WTC11 (cell line): ENCODE measurements around the gene CNNM3. TPM values are rescaled to one million over a fixed set of nuclear protein-coding genes. Genes with fewer than 3 reads are reported as not detected.
A peak's percentile ranks its signal among the peaks of the same experiment; 100 is the strongest.

Experiments
- ATAC-seq: fragments of 200-7000 bp; cut with Tn5 transposase; 2 replicates; pipeline ENCODE4 v1.10.0; 2021; ENCODE audit warnings: mild to moderate bottlenecking, moderate library complexity
- CTCF ChIA-PET: fragments of 300-600 bp; sonication (Branson Sonifier 250); formaldehyde crosslinking; loops from one replicate; lab custom pipeline; 2021; ENCODE audit warnings: antibody characterized with exemption; lab: Charles Lee
- POLR2A ChIA-PET: fragments of 350-600 bp; sonication (Branson Sonifier 250); formaldehyde crosslinking; loops from one replicate; lab custom pipeline; 2021; ENCODE audit warnings: antibody characterized with exemption; lab: Charles Lee
- DNase-seq: peaks from one replicate; pipeline ENCODE4 v3.0.0; 2021; ENCODE audit warnings: low spot score
- H3K27ac Mint-ChIP-seq: 2 replicates; pipeline ENCODE4 v1.8.0; 2021; ENCODE audit warnings: mixed read lengths
- H3K27me3 Mint-ChIP-seq: 2 replicates; pipeline ENCODE4 v1.8.0; 2021; ENCODE audit warnings: low read depth, mild to moderate bottlenecking, moderate library complexity, mixed read lengths
- H3K36me3 Mint-ChIP-seq: 2 replicates; pipeline ENCODE4 v1.8.0; 2021; ENCODE audit warnings: mixed read lengths
- H3K4me1 Mint-ChIP-seq: 2 replicates; pipeline ENCODE4 v1.8.0; 2022; ENCODE audit warnings: mixed read lengths
- H3K4me3 Mint-ChIP-seq: 2 replicates; pipeline ENCODE4 v1.8.0; 2021; ENCODE audit warnings: mild to moderate bottlenecking, moderate library complexity, mixed read lengths
- H3K9me3 Mint-ChIP-seq: 2 replicates; pipeline ENCODE4 v1.8.0; 2021; ENCODE audit warnings: mixed read lengths
- CBFB ChIP-seq: sonication (generic); formaldehyde crosslinking; IDR thresholded peaks from 2 replicates; pipeline ENCODE4 v1.8.1; 2022; ENCODE audit warnings: mild to moderate bottlenecking, low read depth, missing genetic modification reagents
- CREB1 ChIP-seq: sonication (generic); formaldehyde crosslinking; IDR thresholded peaks from 2 replicates; pipeline ENCODE4 v1.8.0; 2023; ENCODE audit warnings: mild to moderate bottlenecking, missing genetic modification reagents
- FOXP1 ChIP-seq: sonication (generic); formaldehyde crosslinking; IDR thresholded peaks from 2 replicates; pipeline ENCODE4 v1.8.0; 2022; ENCODE audit warnings: missing genetic modification reagents, mild to moderate bottlenecking, moderate library complexity, borderline replicate concordance
- GABPB1 ChIP-seq: sonication (generic); formaldehyde crosslinking; IDR thresholded peaks from 2 replicates; pipeline ENCODE4 v1.8.1; 2023; ENCODE audit warnings: mild to moderate bottlenecking, missing genetic modification reagents
- HMGA2 ChIP-seq: fragments of 250-450 bp; sonication (Bioruptor Pico); IDR thresholded peaks from 2 replicates; pipeline ENCODE4 v1.4.0; 2021; ENCODE audit warnings: mild to moderate bottlenecking, moderate library complexity
- JUN ChIP-seq: sonication (generic); formaldehyde crosslinking; IDR thresholded peaks from 2 replicates; pipeline ENCODE4 v1.8.0; 2023; ENCODE audit warnings: mild to moderate bottlenecking, missing genetic modification reagents
- KAT7 ChIP-seq: sonication (generic); formaldehyde crosslinking; IDR thresholded peaks from 2 replicates; pipeline ENCODE4 v1.8.1; 2023; ENCODE audit warnings: missing genetic modification reagents, mild to moderate bottlenecking, borderline replicate concordance
- MXD4 ChIP-seq: fragments of 250-450 bp; sonication (Bioruptor Pico); IDR thresholded peaks from 2 replicates; pipeline ENCODE4 v1.8.0; 2021; ENCODE audit warnings: mild to moderate bottlenecking, moderate library complexity, borderline replicate concordance
- OVOL2 ChIP-seq: fragments of 250-450 bp; sonication (Bioruptor Pico); IDR thresholded peaks from 2 replicates; pipeline ENCODE4 v1.9.0; 2021; ENCODE audit warnings: mild to moderate bottlenecking, borderline replicate concordance
- PRRX2 ChIP-seq: fragments of 250-450 bp; sonication (Bioruptor Pico); IDR thresholded peaks from 2 replicates; pipeline ENCODE4 v1.8.0; 2021; ENCODE audit warnings: mild to moderate bottlenecking
- RELA ChIP-seq: sonication (generic); formaldehyde crosslinking; IDR thresholded peaks from 2 replicates; pipeline ENCODE4 v1.8.1; 2022; ENCODE audit warnings: missing genetic modification reagents, mild to moderate bottlenecking, borderline replicate concordance
- SMAD3 ChIP-seq: sonication (generic); formaldehyde crosslinking; IDR thresholded peaks from 2 replicates; pipeline ENCODE4 v1.8.0; 2022; ENCODE audit warnings: missing genetic modification reagents, mild to moderate bottlenecking, borderline replicate concordance
- STAT6 ChIP-seq: sonication (generic); formaldehyde crosslinking; conservative IDR thresholded peaks from 2 replicates; pipeline ENCODE4 v1.8.1; 2023; ENCODE audit warnings: mild to moderate bottlenecking, low read depth, missing genetic modification reagents, moderate library complexity
- TEAD1 ChIP-seq: sonication (generic); formaldehyde crosslinking; IDR thresholded peaks from 2 replicates; pipeline ENCODE4 v1.8.0; 2022; ENCODE audit warnings: mild to moderate bottlenecking, missing genetic modification reagents
- TP53 ChIP-seq: sonication (generic); formaldehyde crosslinking; IDR thresholded peaks from 2 replicates; pipeline ENCODE4 v1.8.1; 2023; ENCODE audit warnings: mild to moderate bottlenecking, missing genetic modification reagents
- USF2 ChIP-seq: sonication (generic); formaldehyde crosslinking; IDR thresholded peaks from 2 replicates; pipeline ENCODE4 v1.8.1; 2023; ENCODE audit warnings: mild to moderate bottlenecking, missing genetic modification reagents, moderate library complexity
- ZNF138 ChIP-seq: sonication (generic); formaldehyde crosslinking; conservative IDR thresholded peaks from 2 replicates; pipeline ENCODE4 v1.8.1; 2022; ENCODE audit warnings: mild to moderate bottlenecking, moderate library complexity, missing genetic modification reagents
- ZNF396 ChIP-seq: fragments of 250-450 bp; sonication (Bioruptor Pico); IDR thresholded peaks from 2 replicates; pipeline ENCODE4 v1.8.0; 2021; ENCODE audit warnings: mild to moderate bottlenecking, moderate library complexity, borderline replicate concordance
- ZNF416 ChIP-seq: fragments of 250-450 bp; sonication (Bioruptor Pico); IDR thresholded peaks from 2 replicates; pipeline ENCODE4 v1.9.0; 2021; ENCODE audit warnings: mild to moderate bottlenecking, inconsistent platforms
- ZNF425 ChIP-seq: fragments of 250-450 bp; sonication (Bioruptor Pico); conservative IDR thresholded peaks from 2 replicates; pipeline ENCODE4 v1.9.0; 2021; ENCODE audit warnings: mild to moderate bottlenecking
- total RNA-seq: library from RNA; stranded (reverse); gene quantifications from 3 replicates; pipeline ENCODE4 v1.2.3, GENCODE V29; 2021
- TF ChIP-seq, protein P1 (sequence below): fragments of 250-450 bp; sonication (Bioruptor Pico); IDR thresholded peaks from 2 replicates; pipeline ENCODE4 v1.9.0; 2021; ENCODE audit warnings: moderate library complexity, mild to moderate bottlenecking, inconsistent platforms, borderline replicate concordance
- TF ChIP-seq, protein P2 (sequence below): fragments of 250-450 bp; sonication (Bioruptor Pico); IDR thresholded peaks from 2 replicates; pipeline ENCODE4 v1.9.0; 2021; ENCODE audit warnings: mild to moderate bottlenecking
- TF ChIP-seq, protein P3 (sequence below): sonication (generic); formaldehyde crosslinking; IDR thresholded peaks from 2 replicates; pipeline ENCODE4 v1.8.1; 2023; ENCODE audit warnings: mild to moderate bottlenecking, missing genetic modification reagents

CNNM3 gene
- total RNA-seq, 1 experiment from 2014 or later = 34.9 TPM

- TF ChIP-seq ZNF425 (CRISPR knock-in tag) (no peak), STAT6 (no peak), ZNF396 (CRISPR knock-in tag) (no peak), TP53 (CRISPR knock-in tag) (no peak), SMAD3 (CRISPR knock-in tag) (no peak)
- TF ChIP-seq, all 79 proteins: peak for 0
Measured at GRCh38 chr2:96769814-96770213, 46.3 kb upstream of the CNNM3 start (continued).

GRCh38 chr2:96770442-96771202 lies 45.4 kb upstream of the CNNM3 start:
- peak overlapping the region; percentile 48; the same call in 1 of the 2 replicates for H3K27ac Mint-ChIP-seq
- H3K27me3 Mint-ChIP-seq = no peaks in the 10 kb centered on the region
- H3K4me3 Mint-ChIP-seq = no peak overlapping the region
- no peak for TF ChIP-seq RELA (CRISPR knock-in tag)
- TF ChIP-seq, protein P1, sequence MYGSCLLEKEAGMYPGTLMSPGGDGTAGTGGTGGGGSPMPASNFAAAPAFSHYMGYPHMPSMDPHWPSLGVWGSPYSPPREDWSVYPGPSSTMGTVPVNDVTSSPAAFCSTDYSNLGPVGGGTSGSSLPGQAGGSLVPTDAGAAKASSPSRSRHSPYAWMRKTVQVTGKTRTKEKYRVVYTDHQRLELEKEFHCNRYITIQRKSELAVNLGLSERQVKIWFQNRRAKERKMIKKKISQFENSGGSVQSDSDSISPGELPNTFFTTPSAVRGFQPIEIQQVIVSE (CRISPR knock-in tag) = no peak
- TF ChIP-seq TEAD1 (CRISPR knock-in tag) = no peak
- no peak for TF ChIP-seq PRRX2 (CRISPR knock-in tag)
- TF ChIP-seq CBFB = no peak
- TF ChIP-seq STAT6 = no peak
- no peak for TF ChIP-seq CREB1 (CRISPR knock-in tag)
- TF ChIP-seq JUN (CRISPR knock-in tag) = no peak
- TF ChIP-seq USF2 = no peak
- no peak for TF ChIP-seq ZNF416 (CRISPR knock-in tag)
- TF ChIP-seq GABPB1 (CRISPR knock-in tag) = no peak
- no peak for TF ChIP-seq MXD4 (CRISPR knock-in tag)
- TF ChIP-seq, protein P2, sequence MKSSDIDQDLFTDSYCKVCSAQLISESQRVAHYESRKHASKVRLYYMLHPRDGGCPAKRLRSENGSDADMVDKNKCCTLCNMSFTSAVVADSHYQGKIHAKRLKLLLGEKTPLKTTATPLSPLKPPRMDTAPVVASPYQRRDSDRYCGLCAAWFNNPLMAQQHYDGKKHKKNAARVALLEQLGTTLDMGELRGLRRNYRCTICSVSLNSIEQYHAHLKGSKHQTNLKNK = no peak
- TF ChIP-seq KAT7 = no peak
- no peak for TF ChIP-seq OVOL2 (CRISPR knock-in tag)
- TF ChIP-seq, protein P3, sequence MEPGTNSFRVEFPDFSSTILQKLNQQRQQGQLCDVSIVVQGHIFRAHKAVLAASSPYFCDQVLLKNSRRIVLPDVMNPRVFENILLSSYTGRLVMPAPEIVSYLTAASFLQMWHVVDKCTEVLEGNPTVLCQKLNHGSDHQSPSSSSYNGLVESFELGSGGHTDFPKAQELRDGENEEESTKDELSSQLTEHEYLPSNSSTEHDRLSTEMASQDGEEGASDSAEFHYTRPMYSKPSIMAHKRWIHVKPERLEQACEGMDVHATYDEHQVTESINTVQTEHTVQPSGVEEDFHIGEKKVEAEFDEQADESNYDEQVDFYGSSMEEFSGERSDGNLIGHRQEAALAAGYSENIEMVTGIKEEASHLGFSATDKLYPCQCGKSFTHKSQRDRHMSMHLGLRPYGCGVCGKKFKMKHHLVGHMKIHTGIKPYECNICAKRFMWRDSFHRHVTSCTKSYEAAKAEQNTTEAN (CRISPR knock-in tag) = no peak
- no peak for TF ChIP-seq ZNF138 (CRISPR knock-in tag)
- no peak for TF ChIP-seq FOXP1 (CRISPR knock-in tag)
- no peak for TF ChIP-seq HMGA2 (CRISPR knock-in tag)
- TF ChIP-seq, all 79 proteins: peak for 0
- ATAC-seq = no peak
- no peak for DNase-seq
- H3K9me3 Mint-ChIP-seq = no peaks in the 10 kb centered on the region
- no peaks in the 10 kb centered on the region for H3K36me3 Mint-ChIP-seq
- ChIA-PET CTCF (interaction anchor here (0.7 to 1.3 kb wide), 2 partner anchors 9 to 30 kb away, joined by 3 read pairs; no protein-coding TSS in a partner anchor), POLR2A (no interaction called here)
- peaks cover 18% of the 10 kb centered on the region for H3K4me1 Mint-ChIP-seq
